Stimulated activated CD8-positive, alpha-beta memory T cell treated with anti-CD3 and anti-CD28 coated beads, Interleukin-15, amount 100 ng/mL, for 24 hours (primary cell): ENCODE results near the gene TMEM273.

Experiments
- DNase-seq: peaks from one replicate; pipeline ENCODE4 v3.0.0-alpha.2; 2020; ENCODE audit warnings: low read depth

Gene TMEM273

GRCh38 chr10:49115015-49115795, 73.0 kb downstream of the TMEM273 start, which contains the start of gene VSTM4:
Gene VSTM4 (minus strand): TSS chr10:49115522. CDS start chr10:49115485, 37 bp downstream.
- DNase-seq, result no peak

DNA sequence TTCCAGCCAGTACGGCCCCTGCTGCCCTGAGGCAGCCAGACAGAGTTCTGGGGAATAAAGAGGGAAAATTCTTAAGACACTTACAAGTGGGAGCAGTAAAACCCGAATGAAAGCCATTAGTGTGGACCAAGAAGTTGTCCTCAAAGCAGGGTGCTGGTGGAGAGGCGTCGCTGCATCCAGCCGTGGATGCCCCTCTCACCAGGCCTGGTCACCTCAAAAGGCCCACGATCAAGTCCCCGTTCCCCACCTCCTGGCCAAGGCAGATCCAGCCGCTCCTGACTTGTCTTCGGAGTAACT, 73.5 kb downstream of the TMEM273 start:
- no peak for DNase-seq

GRCh38 chr10:49113741-49114141, 74.5 kb downstream of the TMEM273 start:
- no peak for DNase-seq

- no peak for DNase-seq
Measured at GRCh38 chr10:49112851-49113250, 75.3 kb downstream of the TMEM273 start.

DNA sequence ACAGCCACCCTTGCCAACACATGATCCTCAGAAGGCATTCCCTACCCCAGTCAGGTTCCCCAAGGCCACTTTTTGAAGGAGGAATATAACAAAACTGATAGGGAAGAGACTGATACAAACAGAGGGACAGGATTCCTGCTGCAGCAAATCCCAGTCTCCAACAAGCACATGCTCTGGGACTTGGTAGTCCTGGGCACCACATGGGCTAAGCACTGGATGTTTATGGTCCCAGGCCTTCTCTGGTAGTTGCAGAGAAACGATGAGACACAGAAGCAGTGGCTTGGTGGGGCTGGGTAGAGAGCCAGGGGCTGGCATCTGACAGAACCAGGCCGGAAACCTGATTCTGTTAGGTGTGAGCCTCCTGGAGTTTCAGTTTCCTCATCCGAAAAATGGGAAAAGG, 76.1 kb downstream of the TMEM273 start:
- DNase-seq, result no peak

DNA sequence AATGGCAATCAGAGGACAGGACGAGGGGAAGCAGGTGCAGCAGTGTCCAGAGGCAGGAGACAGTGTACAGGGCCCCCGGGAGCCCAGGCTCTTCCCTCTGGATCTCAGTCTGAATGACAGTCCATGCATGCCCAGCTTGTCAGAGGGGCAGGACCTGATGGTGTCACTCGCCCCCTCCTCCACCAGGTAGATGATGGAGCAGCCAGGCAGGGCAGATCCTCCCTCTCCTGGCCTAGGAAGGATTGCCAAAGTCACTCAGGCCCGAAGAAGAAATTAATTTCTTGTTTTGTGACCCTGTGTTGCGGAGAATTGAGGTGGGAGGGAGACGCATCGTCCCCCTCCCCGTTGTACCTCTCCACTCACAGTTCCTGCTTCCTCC, 76.9 kb downstream of the TMEM273 start:
- no peak for DNase-seq

DNA sequence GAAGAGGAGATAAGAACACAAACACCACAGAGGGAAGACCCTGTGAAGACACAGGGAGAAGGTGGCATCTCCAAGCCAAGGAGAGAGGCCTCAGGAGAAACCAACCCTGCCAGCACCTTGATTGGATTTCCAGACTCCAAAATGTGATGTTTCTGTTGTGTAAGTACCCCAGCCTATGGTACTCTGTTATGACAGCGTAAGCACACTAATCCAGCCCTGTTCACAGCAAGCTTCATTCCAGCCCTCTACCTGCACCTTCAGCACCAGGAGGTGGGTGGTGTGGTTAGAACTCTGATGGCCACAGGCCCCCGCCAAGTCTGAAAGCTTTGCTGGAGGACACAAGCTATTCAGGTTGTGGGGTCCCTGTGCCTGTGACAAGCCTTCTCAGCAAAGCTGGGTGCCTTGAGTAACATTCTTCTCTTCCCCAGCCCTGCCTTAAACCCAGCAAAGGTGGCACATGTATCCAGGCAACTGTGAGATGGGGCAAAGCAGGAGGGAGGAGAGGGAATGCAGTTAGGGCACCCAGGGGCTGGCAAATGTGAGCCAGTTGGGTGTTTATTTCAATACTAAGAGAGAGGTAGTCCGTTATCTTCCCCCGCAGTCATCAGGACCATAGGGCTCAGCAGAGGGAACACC, 77.4 kb downstream of the TMEM273 start:
- DNase-seq, result no peak

DNA sequence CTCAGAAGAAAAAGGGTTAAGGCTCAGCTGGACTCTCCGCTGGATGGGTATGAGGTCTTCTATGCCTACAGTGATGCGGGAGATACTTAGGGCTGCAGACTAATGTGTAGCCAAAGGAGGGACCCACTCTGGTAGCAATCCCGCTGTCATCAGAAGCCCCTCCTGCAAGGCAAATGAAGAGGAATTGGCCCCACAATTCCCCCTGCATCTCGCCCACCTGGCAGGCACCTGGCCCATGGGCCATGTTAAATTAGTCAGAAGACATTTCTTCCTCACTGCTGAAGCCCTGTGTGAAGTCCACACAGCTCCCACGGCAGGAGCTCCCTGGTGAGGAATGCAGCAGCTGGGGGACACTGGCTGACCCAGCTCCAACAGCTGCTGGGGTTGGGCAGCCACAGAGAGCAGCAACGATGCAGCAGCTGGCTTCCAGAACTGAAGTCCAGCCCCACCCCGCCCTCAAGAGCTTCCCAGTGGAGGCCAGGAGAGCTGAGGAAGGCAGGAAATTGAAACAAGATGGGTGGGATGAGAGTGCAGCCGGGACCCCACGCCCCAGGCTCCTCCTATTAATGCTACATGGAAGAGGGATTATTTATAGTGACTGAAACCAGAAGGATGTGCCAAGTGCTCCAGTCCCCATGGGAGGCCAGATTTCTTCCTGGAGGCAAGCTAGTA, 78.4 kb downstream of the TMEM273 start:
- DNase-seq, result no peak

DNA sequence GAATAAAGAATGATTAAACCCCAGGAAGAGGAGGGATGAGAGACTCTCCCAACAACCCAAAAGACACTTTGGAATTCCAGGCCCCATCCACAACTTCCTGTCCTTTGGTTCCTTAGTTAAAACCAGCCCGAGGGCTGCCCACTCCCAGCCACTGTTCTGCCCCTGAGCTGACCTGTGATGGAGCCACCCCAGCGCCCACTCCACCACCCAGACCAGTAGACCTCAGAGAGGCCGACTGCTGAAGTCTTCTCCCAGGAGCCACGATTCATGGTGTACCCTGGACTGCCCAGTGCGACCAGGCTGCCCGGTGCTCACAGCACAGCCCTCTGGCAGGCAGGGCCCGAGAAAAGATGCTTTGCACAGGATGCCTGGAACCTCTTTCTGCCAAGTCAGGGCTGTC, 79.5 kb downstream of the TMEM273 start:
- DNase-seq, result no peak

DNA sequence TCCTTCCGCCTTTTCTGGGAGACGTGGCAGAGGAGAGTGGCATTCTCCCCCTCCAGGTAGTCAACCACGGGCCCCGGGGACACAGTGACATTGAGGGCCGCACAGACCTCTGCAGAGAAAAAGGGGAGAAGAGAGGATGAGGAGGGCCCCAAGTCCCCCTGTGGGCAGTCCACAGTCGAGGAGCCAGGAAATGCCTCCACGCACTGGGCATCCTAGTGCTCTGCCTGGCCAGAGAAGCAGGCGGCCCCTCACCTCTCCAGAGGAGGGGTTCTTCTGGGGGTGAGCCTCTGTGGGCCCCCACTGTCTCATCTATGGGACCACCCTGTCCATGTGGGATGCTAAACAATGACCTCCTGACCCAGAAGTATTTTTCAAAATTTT, 80.3 kb downstream of the TMEM273 start:
- DNase-seq, result no peak

GRCh38 chr10:49107111-49107886, 80.9 kb downstream of the TMEM273 start:
- DNase-seq, result no peak

DNA sequence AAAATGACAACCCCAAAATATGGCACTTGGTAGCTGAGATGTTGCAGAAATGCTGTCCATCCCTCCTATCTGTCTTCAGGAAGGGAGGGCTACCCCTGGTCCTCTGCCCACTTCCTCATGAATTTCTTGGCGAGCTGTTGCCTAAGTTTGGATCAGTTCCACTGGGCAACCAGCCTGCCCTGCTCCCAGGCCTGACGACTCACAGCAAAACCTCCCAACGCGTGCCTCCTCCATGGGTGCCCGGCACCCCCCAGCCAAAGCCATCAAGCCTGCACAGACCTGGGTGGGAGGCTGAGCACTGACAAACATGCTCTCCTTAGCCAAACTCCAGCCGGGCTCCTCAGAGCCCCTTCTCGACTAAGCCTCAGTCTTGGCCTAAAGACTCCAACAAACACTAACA, 81.7 kb downstream of the TMEM273 start:
- no peak for DNase-seq

DNA sequence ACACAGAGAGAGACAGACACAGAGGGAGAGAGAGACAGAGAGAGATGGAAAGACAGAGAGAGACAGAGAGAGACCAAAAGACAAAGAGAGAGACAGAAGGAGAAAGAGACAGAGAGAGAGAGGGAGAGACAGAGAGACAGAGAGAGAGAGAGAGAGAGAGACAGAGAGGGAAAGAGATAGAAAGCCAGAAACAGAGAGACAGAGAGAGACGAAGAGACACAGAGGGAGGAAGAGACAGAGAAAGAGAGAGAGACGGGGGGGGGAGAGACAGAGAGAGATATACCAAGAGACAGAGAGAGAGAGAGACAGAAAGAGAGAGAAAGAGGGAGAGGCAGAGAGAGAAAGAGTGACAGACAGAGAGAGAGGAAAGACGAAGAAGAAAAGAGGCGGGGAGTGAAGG, 83.1 kb downstream of the TMEM273 start:
- no peak for DNase-seq
